Mammary epithelial cell (primary cell): ENCODE data around the gene BLOC1S1.

Experiments
- EZH2 ChIP-seq: IDR thresholded peaks from 2 replicates; pipeline ENCODE4 v1.6.1; 2012; ENCODE audit warnings: low read length, inconsistent platforms, borderline replicate concordance
- TF ChIP-seq, protein P1 (sequence below), 2 donors: IDR thresholded peaks in 1 of 2; conservative IDR thresholded peaks in 1 of 2; 2 replicates each; pipeline ENCODE4 v1.5.1; 2011 to 2012; ENCODE audit warnings: inconsistent platforms in 2 of 2, low read length in 2 of 2, mild to moderate bottlenecking in 2 of 2, control low read depth in 1 of 2, low read depth in 1 of 2; ENCODE audit not compliant: insufficient read depth in 1 of 2; ENCODE audit errors: extremely low read depth in 1 of 2

DNA sequence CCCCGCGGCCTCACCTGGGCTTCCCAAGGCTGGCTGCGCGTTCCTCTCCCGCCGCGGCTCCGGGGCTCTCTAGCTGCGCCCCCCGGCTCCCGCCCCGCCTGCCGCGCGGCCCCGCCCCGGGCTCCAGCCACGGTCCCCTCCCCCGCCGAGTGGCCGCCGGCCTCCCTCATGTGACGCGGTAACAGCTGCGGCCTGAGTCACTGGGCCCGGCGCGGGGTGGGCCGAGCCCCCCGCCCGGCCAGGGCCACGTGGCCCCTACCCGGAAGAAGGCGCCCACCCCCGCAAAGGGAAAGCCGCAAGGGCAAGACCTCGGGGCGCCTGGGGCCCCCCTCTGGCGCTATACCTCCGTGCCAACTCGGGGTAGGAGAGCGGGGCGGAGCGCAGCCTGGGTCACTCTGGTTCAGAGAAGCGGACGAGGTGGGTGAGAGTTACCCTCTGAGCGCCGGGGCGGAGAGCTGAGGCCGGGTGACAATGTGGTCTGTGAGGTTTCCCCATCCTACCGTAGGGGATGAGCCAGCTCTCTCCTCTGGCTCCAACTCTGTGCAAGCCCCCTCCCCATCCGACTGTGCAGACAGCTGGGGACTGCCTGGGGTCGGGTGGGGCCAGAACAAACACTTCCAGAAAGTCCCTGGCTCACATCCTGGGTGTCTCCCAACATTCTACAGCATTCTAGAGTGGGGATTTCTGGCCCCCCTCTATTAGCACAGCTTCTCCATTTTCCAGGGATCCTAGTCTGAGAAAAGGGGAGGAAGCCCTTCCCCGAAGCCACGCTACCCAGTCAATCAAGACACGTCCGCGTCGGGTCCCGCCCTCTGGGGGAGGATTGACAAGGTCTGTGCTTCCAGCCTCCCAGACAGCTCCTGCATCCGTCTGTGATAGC, 13.3 kb downstream of the BLOC1S1 start, which contains the start of gene CD63:
- TF ChIP-seq, protein P1, sequence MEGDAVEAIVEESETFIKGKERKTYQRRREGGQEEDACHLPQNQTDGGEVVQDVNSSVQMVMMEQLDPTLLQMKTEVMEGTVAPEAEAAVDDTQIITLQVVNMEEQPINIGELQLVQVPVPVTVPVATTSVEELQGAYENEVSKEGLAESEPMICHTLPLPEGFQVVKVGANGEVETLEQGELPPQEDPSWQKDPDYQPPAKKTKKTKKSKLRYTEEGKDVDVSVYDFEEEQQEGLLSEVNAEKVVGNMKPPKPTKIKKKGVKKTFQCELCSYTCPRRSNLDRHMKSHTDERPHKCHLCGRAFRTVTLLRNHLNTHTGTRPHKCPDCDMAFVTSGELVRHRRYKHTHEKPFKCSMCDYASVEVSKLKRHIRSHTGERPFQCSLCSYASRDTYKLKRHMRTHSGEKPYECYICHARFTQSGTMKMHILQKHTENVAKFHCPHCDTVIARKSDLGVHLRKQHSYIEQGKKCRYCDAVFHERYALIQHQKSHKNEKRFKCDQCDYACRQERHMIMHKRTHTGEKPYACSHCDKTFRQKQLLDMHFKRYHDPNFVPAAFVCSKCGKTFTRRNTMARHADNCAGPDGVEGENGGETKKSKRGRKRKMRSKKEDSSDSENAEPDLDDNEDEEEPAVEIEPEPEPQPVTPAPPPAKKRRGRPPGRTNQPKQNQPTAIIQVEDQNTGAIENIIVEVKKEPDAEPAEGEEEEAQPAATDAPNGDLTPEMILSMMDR (conservative IDR thresholded peaks at IDR 0.05 in 1 of 2, IDR thresholded peaks at IDR 0.05 in 1 of 2; ENCODE audit: extremely low read depth in 1 of 2, insufficient read depth in 1 of 2, low read depth in 1 of 2, low read length in 2 of 2) = no peak
- TF ChIP-seq EZH2 = no peak
